ENCODE results near the gene PCLAF.

GRCh38 chr15:64369078-64369607 is 12.1 kb downstream of the PCLAF start:
- no peak for TF ChIP-seq CTCF (IDR thresholded peaks at IDR 0.05)
- no peak for TF ChIP-seq PHF8 (IDR thresholded peaks at IDR 0.05; ENCODE audit: borderline replicate concordance, low read depth)
- no peak for TF ChIP-seq MYC (IDR thresholded peaks at IDR 0.05; ENCODE audit: borderline replicate concordance, low read length)
- no peak for TF ChIP-seq MAZ (IDR thresholded peaks at IDR 0.05; ENCODE audit: borderline replicate concordance, low read depth, low read length)
- no peak for TF ChIP-seq EP300 (IDR thresholded peaks at IDR 0.05)
- TF ChIP-seq NPAS2 (CRISPR knock-in tag; IDR thresholded peaks at IDR 0.05; ENCODE audit: borderline replicate concordance): no peak

Data from A549 (cell line).